ENCODE results near the gene INS. TPM values are rescaled to one million over a fixed set of nuclear protein-coding genes. Genes with fewer than 3 reads are reported as not detected.

INS gene
- total and polyA plus RNA-seq, 11 donors, result 0.67 to 1.8 TPM; not detected in 9

- Histone ChIP-seq H3K9me3 (no peaks in the 10 kb centered on the region), H3K4me3 (no peak overlapping the region), H3K4me1 (no peaks in the 10 kb centered on the region), H3K27ac (no peak overlapping the region), H3K36me3 (no peaks in the 10 kb centered on the region), H3K27me3 (peaks cover 0 to 10% (median 0%) of the 10 kb centered on the region in 9 donors)
- DNase-seq, result peak in 3 of 5 donors; percentile 12 to 54 (median 18)
- WGBS, 4 donors, result 75 to 85% (median 79%) methylated on average over 11 of the region's 11 CpGs
- ATAC-seq, result no peak
- TF ChIP-seq POLR2A (IDR thresholded peaks at IDR 0.05) (no peak), CTCF (IDR thresholded peaks at IDR 0.05) (no peak)
- intact Hi-C loops (cut with DNase I), result no loop called here
Observed at GRCh38 chr11:2200536-2200935, 39.5 kb upstream of the INS start.

- H3K27ac ChIP-seq, result no peak overlapping the region
- peaks cover 0 to 4% (median 0%) of the 10 kb centered on the region in 12 donors for H3K4me1 ChIP-seq
- H3K4me3 ChIP-seq, result no peak overlapping the region
- DNase-seq (peak in 2 of 5 donors; percentile 16 to 44), ATAC-seq (no peak)
- no peak for TF ChIP-seq CTCF (IDR thresholded peaks at IDR 0.05)
- TF ChIP-seq POLR2A (IDR thresholded peaks at IDR 0.05), result no peak
- peaks cover 0 to 17% (median 0%) of the 10 kb centered on the region in 9 donors for H3K27me3 ChIP-seq
- intact Hi-C loops (cut with DNase I), result loop anchor here in 9 of 10 donors (5.0 to 10.0 kb wide), 6 partner anchors 98 to 695 kb away; partner anchors contain the start of genes C11orf21 (in 3 of the 9) and TSPAN32 (in 3 of the 9)
- H3K9me3 ChIP-seq, result no peaks in the 10 kb centered on the region
- H3K36me3 ChIP-seq, result no peaks in the 10 kb centered on the region
- 83 to 90% (median 86%) methylated on average over 12 to 22 of the region's 22 CpGs for WGBS, 4 donors
Observed at GRCh38 chr11:2199466-2200341, 38.7 kb upstream of the INS start.

GRCh38 chr11:2198621-2199365 lies 37.8 kb upstream of the INS start:
- H3K27ac ChIP-seq, result no peak overlapping the region
- 82 to 85% (median 84%) methylated on average over 10 to 21 of the region's 21 CpGs for WGBS, 4 donors
- H3K4me3 ChIP-seq, result no peak overlapping the region
- ATAC-seq, result no peak
- no peaks in the 10 kb centered on the region for H3K9me3 ChIP-seq
- peaks cover 0 to 4% (median 0%) of the 10 kb centered on the region in 12 donors for H3K4me1 ChIP-seq
- H3K27me3 ChIP-seq, result peaks cover 0 to 15% (median 0%) of the 10 kb centered on the region in 9 donors
- peak in 2 of 5 donors; percentile 9 to 47 for DNase-seq
- H3K36me3 ChIP-seq, result no peaks in the 10 kb centered on the region
- TF ChIP-seq POLR2A (IDR thresholded peaks at IDR 0.05) (no peak), CTCF (IDR thresholded peaks at IDR 0.05) (no peak)
- intact Hi-C loops (cut with DNase I), result loop anchor here in 9 of 10 donors (5.0 to 10.0 kb wide), 6 partner anchors 99 to 696 kb away; partner anchors contain the start of genes C11orf21 (in 3 of the 9) and TSPAN32 (in 3 of the 9)
